B cell (primary cell): ENCODE measurements around the gene KSR2. TPM values are rescaled to one million over a fixed set of nuclear protein-coding genes. Genes with fewer than 3 reads are reported as not detected.

Experiments used
- ATAC-seq: fragments of 200-7000 bp; cut with Tn5 transposase; one replicate; pipeline ENCODE4 v1.10.0; 2021; ENCODE audit warnings: low read depth, mild to moderate bottlenecking, moderate number of reproducible peaks, moderate library complexity
- CTCF ChIA-PET: fragments of 350-600 bp; sonication (Branson Sonifier 250); formaldehyde crosslinking; loops from one replicate; lab custom pipeline; 2021; ENCODE audit warnings: antibody characterized with exemption, inconsistent platforms; lab: Charles Lee
- POLR2A ChIA-PET: fragments of 350-600 bp; sonication (Branson Sonifier 250); formaldehyde crosslinking; loops from one replicate; lab custom pipeline; 2021; ENCODE audit warnings: antibody characterized with exemption; lab: Charles Lee
- DNase-seq: peaks from one replicate; pipeline ENCODE4 v3.0.0; 2013
- H2AFZ ChIP-seq: 2 replicates; pipeline ENCODE4 v1.6.1; 2012; ENCODE audit warnings: mild to moderate bottlenecking, low read depth, low read length; ENCODE audit not compliant: insufficient read depth, poor library complexity, severe bottlenecking
- H3K27ac ChIP-seq, 2 donors: 1 replicate in 1 of 2; 2 replicates in 1 of 2; pipeline ENCODE4 v1.5.1; 2012 to 2013; ENCODE audit warnings: low read length in 2 of 2, mild to moderate bottlenecking in 2 of 2, moderate library complexity in 1 of 2
- H3K27me3 ChIP-seq, 4 experiments: fragments of 200-600 bp in 1 of 4; sonication (generic) in 1 of 4; replicated peaks in 1 of 4; 1 replicate in 2 of 4; 2 replicates in 2 of 4; pipeline versions ENCODE4 v1.6.1 to v1.7.0; 2013 to 2016; ENCODE audit warnings: low read length in 3 of 4, mild to moderate bottlenecking in 2 of 4, mixed read lengths in 1 of 4, moderate library complexity in 1 of 4; ENCODE audit not compliant: insufficient read depth in 4 of 4, control insufficient read depth in 3 of 4; ENCODE audit errors: control extremely low read depth in 1 of 4
- H3K36me3 ChIP-seq, 2 experiments: replicated peaks in 1 of 2; 1 replicate in 1 of 2; 2 replicates in 1 of 2; pipeline versions ENCODE4 v1.6.1 to v1.7.1; 2013; ENCODE audit warnings: low read length in 1 of 2; ENCODE audit not compliant: insufficient read depth in 2 of 2, control insufficient read depth in 1 of 2; ENCODE audit errors: control extremely low read depth in 1 of 2, extremely low read depth in 1 of 2
- H3K4me1 ChIP-seq, 2 donors: fragments of 200-600 bp in 1 of 2; sonication (generic) in 1 of 2; 1 replicate in 1 of 2; 2 replicates in 1 of 2; pipeline versions ENCODE4 v1.5.1 to v1.6.1; 2013 to 2017; ENCODE audit warnings: low read length in 2 of 2; ENCODE audit not compliant: control insufficient read depth in 2 of 2, insufficient read depth in 2 of 2
- H3K4me2 ChIP-seq: replicated peaks from 2 replicates; pipeline ENCODE3; 2012; ENCODE audit warnings: mild to moderate bottlenecking, low read depth, low read length; ENCODE audit not compliant: poor library complexity, severe bottlenecking
- H3K4me3 ChIP-seq, 5 experiments: fragments of 200-600 bp in 1 of 5; sonication (generic) in 1 of 5; 1 replicate in 3 of 5; 2 replicates in 2 of 5; pipeline versions ENCODE4 v1.5.1 to v1.7.0; 2011 to 2016; ENCODE audit warnings: low read length in 4 of 5, mild to moderate bottlenecking in 4 of 5, low read depth in 2 of 5, control low read depth in 1 of 5, moderate library complexity in 1 of 5; ENCODE audit not compliant: insufficient read depth in 1 of 5; ENCODE audit errors: control extremely low read depth in 1 of 5, extremely low read depth in 1 of 5
- H3K79me2 ChIP-seq: fragments of 200-600 bp; sonication (generic); one replicate; pipeline ENCODE4 v1.6.0; 2016; ENCODE audit warnings: low read length; ENCODE audit not compliant: control insufficient read depth, insufficient read depth
- H3K9ac ChIP-seq: fragments of 200-600 bp; sonication (generic); 2 replicates; pipeline ENCODE4 v1.6.1; 2017; ENCODE audit warnings: mild to moderate bottlenecking, low read length, moderate library complexity
- H3K9me3 ChIP-seq, 3 donors: one replicate each; pipeline versions ENCODE4 v1.6.1 to v1.7.1; 2013; ENCODE audit warnings: low read length in 2 of 3; ENCODE audit not compliant: control insufficient read depth in 2 of 3, insufficient read depth in 1 of 3; ENCODE audit errors: control extremely low read depth in 1 of 3
- H4K20me1 ChIP-seq: 2 replicates; pipeline ENCODE4 v1.6.0; 2012; ENCODE audit warnings: mild to moderate bottlenecking, low read length; ENCODE audit not compliant: insufficient read depth, control insufficient read depth, poor library complexity, severe bottlenecking
- H3K27ac Mint-ChIP-seq: one replicate; pipeline ENCODE4 v1.8.0; 2021; ENCODE audit warnings: mixed read lengths
- H3K27me3 Mint-ChIP-seq: one replicate; pipeline ENCODE4 v1.8.0; 2021; ENCODE audit warnings: mixed read lengths
- H3K4me1 Mint-ChIP-seq: one replicate; pipeline ENCODE4 v1.8.0; 2021; ENCODE audit warnings: mixed read lengths
- H3K4me3 Mint-ChIP-seq: one replicate; pipeline ENCODE4 v1.8.0; 2021; ENCODE audit warnings: mixed read lengths
- H3K9me3 Mint-ChIP-seq: one replicate; pipeline ENCODE4 v1.8.0; 2022; ENCODE audit warnings: mixed read lengths; ENCODE audit not compliant: insufficient read depth
- CTCF ChIP-seq: fragments of 200-600 bp; IDR thresholded peaks from one replicate; pipeline ENCODE4 v1.8.0; 2022; ENCODE audit warnings: antibody characterized with exemption, mild to moderate bottlenecking
- EZH2 ChIP-seq: IDR thresholded peaks from 2 replicates; pipeline ENCODE4 v1.6.1; 2012; ENCODE audit warnings: borderline replicate concordance, low read depth, mild to moderate bottlenecking, moderate library complexity, low read length; ENCODE audit not compliant: insufficient read depth, poor library complexity, severe bottlenecking
- WGBS: methylation state at CpG from one replicate; pipeline ENCODE4 v1.1.5; 2013; ENCODE audit warnings: missing lambda C conversion rate; ENCODE audit not compliant: insufficient coverage; 5-methylcytosine and 5-hydroxymethylcytosine counted together
- intact Hi-C: fragments of 100-400 bp; cut with micrococcal nuclease; formaldehyde crosslinking; loops from one replicate; pipeline ENCODE4 v1.10.0; 2022
- polyA plus RNA-seq: library from polyadenylated mRNA; depleted of rRNA; stranded (reverse); fragments of >200 nt; gene quantifications from 2 replicates; pipeline ENCODE4 v1.2.3, GENCODE V29; 2012
- total RNA-seq, 2 donors: library from RNA; stranded (reverse); fragments of 120-200 nt in 1 of 2; gene quantifications; 1 replicate in 1 of 2; 2 replicates in 1 of 2; pipeline versions ENCODE4 v1.2.3 to v1.2.4, GENCODE V29; 2013 to 2022

Gene KSR2
- total and polyA plus RNA-seq, 2 donors (not counting 1 experiment from before 2014, with no cell fraction given): not detected

DNA sequence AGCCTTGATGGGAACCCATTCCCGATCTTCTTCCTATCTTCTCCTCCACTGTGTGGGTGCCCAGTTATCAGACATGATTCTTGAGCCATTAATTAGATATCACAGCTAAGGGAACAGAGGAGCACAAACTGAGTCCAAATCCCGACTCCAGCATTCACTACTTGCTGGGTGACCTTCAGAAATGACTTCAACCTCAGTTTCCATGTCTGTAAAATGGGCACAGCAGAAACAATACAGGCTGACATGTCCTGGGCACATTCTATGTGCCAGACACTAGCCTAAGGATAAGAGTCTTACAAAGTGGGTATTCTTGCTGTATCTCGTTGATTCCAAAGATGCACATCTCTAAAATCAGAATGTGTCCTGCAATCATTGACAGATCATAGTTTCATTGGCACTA lies 478.7 kb downstream of the KSR2 start:
- Histone ChIP-seq H3K27me3 (no peaks in the 10 kb centered on the region), H3K9ac (no peak overlapping the region), H3K4me2 (no peak overlapping the region), H3K4me1 (no peaks in the 10 kb centered on the region), H3K27ac (no peak overlapping the region), H2AFZ (no peak overlapping the region), H3K4me3 (no peak overlapping the region), H3K9me3 (peaks cover 0 to 11% (median 0%) of the 10 kb centered on the region in 3 donors), H3K79me2 (no peaks in the 10 kb centered on the region), H3K36me3 (no peaks in the 10 kb centered on the region), H4K20me1 (no peaks in the 10 kb centered on the region)
- 63% methylated on average over 1 of the region's 3 CpGs for WGBS
- ATAC-seq (no peak), DNase-seq (no peak)
- intact Hi-C loops: no loop called here
- no peaks in the 10 kb centered on the region for H3K4me1 Mint-ChIP-seq
- CTCF ChIA-PET: no interaction called here
- POLR2A ChIA-PET: no interaction called here
- no peaks in the 10 kb centered on the region for H3K9me3 Mint-ChIP-seq
- peaks cover 3% of the 10 kb centered on the region for H3K27me3 Mint-ChIP-seq
- TF ChIP-seq EZH2 (no peak), CTCF (no peak)
- H3K4me3 Mint-ChIP-seq: no peak overlapping the region
- no peak overlapping the region for H3K27ac Mint-ChIP-seq

DNA sequence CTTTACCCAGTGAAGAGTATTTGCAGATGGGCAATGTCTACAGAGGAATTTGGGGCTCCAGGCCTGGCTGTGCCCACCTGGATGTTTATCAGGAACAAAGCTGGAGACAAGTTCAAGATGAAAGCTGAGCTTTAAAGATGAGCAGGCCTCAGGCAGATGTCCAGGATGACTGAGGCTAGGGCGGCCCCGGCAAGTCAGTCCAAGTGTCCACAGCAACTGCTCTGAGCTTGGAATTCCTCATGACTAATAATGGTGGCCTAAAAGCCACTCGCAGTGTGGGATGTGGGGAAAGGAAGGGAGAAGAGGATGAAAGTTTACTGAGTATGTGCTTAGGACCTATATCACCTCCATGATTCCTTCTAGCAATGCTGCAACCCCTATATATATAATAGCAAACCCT lies 479.1 kb downstream of the KSR2 start:
- Histone ChIP-seq H3K27me3 (no peaks in the 10 kb centered on the region), H3K4me1 (no peaks in the 10 kb centered on the region), H4K20me1 (no peaks in the 10 kb centered on the region), H3K9ac (no peak overlapping the region), H3K4me3 (no peak overlapping the region), H3K4me2 (no peak overlapping the region), H3K79me2 (no peaks in the 10 kb centered on the region), H3K27ac (no peak overlapping the region), H3K36me3 (no peaks in the 10 kb centered on the region), H2AFZ (no peak overlapping the region), H3K9me3 (peaks cover 0 to 11% (median 0%) of the 10 kb centered on the region in 3 donors)
- Mint-ChIP-seq H3K9me3 (no peaks in the 10 kb centered on the region), H3K27ac (no peak overlapping the region), H3K4me1 (no peaks in the 10 kb centered on the region), H3K27me3 (peaks cover 3% of the 10 kb centered on the region), H3K4me3 (no peak overlapping the region)
- POLR2A ChIA-PET: no interaction called here
- TF ChIP-seq EZH2: no peak
- intact Hi-C loops: no loop called here
- ATAC-seq (no peak), DNase-seq (no peak)
- WGBS: 86% methylated on average over 2 of the region's 3 CpGs
- CTCF ChIA-PET: no interaction called here
